Astrocyte of the spinal cord (primary cell): ENCODE data around the gene PDXDC1.
"Not testable (repeated sequence)": the region's sequence is repeated elsewhere in the genome, so short reads cannot be mapped to it uniquely, and the experiment has no call there.

Source experiments
- DNase-seq: peaks from one replicate; pipeline ENCODE4 v3.0.0; 2011; ENCODE audit warnings: low read depth, low spot score
- H3K4me3 ChIP-seq: 2 replicates; pipeline ENCODE4 v1.5.1; 2011; ENCODE audit warnings: low read depth, mild to moderate bottlenecking, low read length, moderate library complexity
- in situ Hi-C: cut with HindIII; loops from 2 replicates; pipeline ENCODE4 v1.10.0; 2017; ENCODE audit warnings: low sequenced_read_pairs
- TF ChIP-seq, protein P1 (sequence below): IDR thresholded peaks from 2 replicates; pipeline ENCODE4 v1.5.1; 2012; ENCODE audit warnings: low read depth, mild to moderate bottlenecking, low read length, inconsistent platforms

The PDXDC1 gene

DNA sequence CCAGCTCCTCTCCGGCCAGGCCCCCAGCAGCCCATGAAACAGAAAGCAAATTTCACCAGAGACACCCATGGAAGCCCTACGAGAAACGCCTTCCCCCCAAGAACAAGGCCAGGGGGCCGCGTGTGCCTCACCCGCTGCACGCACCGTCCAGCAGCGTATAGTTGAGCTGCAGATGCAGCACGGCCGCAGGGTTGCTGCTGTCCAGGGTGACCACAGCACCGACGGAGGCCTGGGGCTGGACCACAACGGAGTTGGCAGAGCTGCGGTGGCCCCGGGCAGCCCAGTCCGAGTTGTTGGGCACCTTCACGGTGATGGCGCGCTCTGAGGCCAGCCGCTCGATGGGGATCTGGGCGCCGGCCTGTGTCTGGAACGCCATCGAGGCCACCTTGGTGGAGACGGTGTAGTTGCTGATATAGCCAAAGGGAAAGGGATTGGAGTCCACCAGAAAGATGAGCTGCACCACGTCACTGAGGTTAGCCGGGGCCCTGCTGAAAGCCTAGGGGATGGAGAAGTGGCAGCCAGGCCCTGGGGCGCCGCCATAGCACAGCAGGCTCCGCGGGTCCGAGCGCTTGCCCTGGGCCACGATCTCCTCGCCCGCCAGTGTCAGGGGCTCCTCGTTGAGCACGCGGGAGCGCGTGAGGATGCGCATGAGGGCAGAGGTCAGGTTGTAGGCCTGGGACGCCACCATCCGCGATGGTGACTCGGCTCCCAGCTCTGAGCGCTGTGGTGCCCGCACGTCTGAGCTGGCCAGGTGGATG is 156.3 kb downstream of the PDXDC1 start:
- in situ Hi-C loops, DNase-seq, H3K4me3 ChIP-seq: not testable (repeated sequence)

DNA sequence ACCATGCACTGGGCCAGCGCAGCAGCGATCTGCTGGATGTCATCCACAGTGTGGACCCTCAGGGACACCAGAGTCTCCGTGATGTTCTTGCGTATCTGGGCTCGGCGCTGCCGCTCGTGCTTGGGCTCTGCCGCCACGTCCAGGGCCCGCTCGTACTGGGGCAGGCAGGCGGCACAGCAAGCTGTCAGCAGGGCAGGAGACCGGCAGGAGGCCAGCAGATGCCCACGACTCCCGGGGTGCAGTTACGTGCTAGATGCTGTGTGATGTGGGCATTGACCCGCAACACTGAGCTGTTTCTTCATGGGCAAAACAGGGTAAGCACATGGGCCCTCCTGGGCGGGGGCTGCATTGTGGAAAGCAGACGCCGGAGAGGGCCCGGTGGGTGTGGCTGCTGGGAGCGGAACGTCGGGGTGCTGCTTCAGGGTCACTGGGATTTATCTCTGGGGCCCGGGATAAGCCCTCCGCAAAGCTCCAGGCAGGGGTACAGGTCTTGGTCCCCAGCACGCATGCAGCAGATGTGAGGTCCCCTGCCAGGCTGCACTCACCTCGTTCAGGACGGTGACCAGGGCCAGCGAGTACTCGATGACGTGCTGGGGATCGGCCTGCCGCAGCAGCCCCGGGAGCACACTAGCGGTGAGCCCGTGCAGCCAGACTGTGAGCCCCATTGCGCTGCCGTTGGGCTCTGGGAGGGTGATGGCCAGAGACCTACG is 158.0 kb downstream of the PDXDC1 start:
- DNase-seq, in situ Hi-C loops, H3K4me3 ChIP-seq: not testable (repeated sequence)

DNA sequence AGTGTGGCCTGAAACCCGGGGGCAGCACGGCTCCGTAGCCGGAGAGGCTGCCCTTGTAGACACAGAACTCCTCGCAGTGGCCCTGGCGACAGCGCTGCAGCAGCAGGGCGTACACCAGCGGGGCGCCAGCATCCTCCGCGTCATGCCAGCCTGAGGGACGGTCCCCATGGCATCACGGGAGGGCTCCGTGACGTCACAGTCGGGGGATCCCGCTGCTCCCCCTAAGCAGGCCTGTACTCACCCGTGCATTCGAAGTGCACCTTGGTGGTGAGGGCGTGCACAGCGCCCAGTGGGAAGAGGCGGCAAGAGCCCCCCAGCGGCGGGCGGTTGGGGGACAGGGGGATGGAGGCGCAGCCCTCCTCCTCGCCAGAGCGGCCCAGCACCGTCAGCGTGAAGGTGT is 158.7 kb downstream of the PDXDC1 start:
- in situ Hi-C loops, DNase-seq, H3K4me3 ChIP-seq: not testable (repeated sequence)

DNA sequence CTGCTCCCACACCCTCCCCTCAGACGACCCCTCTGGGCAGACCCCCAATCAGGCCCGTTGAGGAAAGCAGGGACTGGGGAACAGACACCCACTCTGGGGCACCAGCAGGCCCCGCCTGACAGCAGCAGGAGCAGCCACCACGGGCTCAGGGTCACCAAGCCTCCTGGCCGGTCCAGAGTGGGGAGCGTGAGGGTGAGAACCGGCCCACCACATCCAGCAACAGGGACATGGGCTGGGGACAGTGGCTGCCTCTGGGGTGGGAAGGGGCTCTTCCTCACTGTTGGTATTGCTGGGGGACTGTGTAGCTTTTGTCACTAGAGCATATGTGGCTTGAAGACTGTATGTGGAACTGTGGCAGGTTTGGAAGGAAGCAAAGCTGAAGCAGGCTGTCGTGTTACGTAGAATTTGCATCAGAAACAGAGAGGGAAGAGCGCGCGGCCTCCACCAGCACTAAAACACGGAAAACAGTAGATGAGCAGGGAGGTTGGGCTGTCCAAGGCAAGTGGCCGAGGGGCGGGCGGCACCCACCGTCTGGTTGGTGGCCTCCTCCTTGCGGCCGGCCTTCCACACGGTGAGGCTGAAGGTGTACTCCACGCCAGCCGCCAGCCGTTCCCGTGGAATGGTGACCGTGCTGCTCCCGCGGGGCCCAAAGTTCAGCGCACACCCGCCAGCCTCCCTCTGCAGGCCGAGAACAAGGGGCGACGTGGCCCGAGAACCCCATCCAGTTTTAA is 160.1 kb downstream of the PDXDC1 start:
- in situ Hi-C loops, H3K4me3 ChIP-seq, DNase-seq: not testable (repeated sequence)

DNA sequence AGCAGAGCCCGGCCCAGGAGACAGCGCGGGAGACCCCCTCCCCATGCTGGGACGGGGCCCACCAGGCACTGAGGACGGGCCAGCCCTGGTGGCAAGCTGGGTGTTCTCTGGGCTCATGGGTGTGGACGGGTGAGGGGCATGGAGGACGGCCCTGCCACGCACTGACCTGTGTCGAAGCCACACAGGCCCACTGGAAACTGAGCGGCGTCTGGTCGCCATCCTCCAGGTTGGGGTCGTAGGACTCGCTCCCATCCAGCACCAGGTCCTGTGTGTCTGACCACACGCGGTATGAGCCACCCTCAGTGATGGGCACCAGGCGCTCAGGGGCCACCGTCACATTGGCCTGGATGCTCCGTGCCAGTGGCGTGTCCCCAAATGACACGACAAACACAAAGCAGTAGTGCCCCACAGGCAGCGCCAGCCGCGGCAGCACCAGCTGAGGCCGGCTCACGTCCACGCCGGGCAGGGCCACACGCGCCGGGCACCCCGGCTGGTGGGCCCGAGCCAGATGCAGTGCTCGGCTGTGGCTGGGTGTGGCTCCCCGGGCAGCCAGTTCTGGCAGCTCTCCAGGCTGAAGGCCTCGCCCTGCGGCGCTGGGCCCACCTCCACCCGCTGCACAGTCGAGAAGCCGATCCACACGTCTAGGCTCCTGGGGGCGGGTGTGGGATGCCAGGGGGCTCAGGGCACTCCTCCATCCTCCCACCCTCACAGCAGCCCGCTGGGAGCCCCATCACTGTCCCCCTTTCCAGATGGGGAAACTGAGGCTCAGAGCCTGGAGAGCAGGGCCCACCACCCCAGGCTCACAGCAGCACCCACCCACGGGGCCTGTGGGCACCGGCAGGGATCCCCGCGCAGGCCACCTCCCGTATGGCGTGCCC is 160.9 kb downstream of the PDXDC1 start:
- in situ Hi-C loops, DNase-seq, H3K4me3 ChIP-seq: not testable (repeated sequence)

DNA sequence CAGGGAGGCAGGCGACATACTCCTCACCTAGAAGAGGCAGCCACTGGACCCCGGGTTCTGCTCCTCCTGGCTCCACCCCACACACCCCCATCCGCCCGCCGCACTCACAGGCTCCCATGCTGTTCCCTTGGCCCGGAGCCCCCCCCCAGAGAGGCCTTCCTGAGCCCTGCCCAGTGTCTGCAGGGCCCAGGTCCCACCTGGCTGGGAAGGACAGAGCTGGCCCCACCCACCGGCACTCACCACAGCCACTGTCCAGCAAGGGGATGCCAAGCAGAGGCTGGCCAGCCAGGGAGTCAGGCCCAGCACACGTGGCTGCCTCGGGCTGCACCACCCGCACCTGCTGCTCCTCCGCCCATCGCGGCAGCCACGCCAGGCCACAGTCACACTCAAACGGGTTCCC is 162.7 kb downstream of the PDXDC1 start:
- in situ Hi-C loops, H3K4me3 ChIP-seq, DNase-seq: not testable (repeated sequence)

DNA sequence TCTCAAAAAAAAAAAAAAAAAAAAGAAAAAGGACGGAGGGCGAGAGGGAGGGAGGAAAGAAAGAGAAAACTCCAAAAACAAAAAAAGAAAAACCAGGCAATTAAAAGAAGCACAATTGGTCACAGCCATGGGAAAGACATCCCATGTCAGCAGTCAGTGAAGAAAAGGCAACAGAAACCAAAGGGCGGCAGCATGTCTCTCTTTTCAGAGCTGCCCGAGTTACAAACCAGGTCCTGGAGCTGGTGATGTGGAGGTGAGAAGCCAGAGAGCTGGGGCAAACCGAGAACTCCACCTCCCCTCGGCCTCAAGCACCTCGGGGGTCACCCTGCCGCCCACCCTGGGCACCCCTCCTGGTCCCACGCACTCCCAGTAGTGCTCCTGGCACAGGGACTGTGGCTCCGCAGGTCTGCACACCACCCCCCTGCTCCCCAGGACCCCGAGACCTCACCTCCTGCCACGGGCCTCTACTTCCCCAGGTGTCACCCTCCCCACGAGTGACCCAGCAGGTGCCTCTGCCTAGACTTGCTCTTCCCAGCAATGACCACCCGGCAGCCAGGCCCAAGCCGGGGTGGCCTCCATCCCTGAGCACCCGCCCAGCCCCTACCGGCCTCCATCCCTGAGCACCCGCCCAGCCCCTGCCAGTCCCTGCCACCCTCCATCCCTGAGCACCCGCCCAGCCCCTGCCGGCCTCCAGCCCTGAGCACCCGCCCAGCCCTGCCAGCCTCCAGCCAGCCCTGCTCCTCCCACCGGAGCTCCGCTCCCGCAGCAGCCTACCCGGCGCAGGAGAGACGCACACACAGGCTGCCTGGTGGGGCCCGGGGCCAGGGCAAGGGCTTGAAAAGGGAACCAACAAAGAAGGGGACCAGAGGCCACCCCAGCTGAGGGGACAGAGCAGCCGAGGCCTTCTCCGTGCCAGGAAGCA is 165.9 kb downstream of the PDXDC1 start:
- H3K4me3 ChIP-seq, DNase-seq, in situ Hi-C loops: not testable (repeated sequence)

DNA sequence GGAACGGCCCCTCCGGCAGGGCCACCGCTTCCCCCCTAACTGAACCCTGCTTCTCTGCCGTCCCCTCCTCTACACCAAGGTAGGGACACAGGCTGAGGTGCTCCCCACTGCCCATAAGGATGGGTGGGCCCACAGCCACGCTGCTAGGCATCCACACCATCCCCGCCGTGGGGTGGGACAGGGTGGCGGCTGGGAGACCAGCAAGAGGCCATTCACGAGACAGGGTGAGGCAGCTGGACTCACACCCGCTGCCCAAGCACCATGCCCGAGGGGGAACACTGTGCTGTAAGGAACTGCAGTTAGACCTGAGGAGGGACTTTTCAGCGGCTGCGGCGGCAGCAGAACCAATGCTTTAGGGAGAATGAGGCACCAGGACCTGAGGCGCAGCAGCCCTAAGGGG is 166.8 kb downstream of the PDXDC1 start:
- TF ChIP-seq, protein P1, sequence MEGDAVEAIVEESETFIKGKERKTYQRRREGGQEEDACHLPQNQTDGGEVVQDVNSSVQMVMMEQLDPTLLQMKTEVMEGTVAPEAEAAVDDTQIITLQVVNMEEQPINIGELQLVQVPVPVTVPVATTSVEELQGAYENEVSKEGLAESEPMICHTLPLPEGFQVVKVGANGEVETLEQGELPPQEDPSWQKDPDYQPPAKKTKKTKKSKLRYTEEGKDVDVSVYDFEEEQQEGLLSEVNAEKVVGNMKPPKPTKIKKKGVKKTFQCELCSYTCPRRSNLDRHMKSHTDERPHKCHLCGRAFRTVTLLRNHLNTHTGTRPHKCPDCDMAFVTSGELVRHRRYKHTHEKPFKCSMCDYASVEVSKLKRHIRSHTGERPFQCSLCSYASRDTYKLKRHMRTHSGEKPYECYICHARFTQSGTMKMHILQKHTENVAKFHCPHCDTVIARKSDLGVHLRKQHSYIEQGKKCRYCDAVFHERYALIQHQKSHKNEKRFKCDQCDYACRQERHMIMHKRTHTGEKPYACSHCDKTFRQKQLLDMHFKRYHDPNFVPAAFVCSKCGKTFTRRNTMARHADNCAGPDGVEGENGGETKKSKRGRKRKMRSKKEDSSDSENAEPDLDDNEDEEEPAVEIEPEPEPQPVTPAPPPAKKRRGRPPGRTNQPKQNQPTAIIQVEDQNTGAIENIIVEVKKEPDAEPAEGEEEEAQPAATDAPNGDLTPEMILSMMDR = no peak
- no peak overlapping the region for H3K4me3 ChIP-seq
- no peak for DNase-seq
- in situ Hi-C loops = no loop called here

DNA sequence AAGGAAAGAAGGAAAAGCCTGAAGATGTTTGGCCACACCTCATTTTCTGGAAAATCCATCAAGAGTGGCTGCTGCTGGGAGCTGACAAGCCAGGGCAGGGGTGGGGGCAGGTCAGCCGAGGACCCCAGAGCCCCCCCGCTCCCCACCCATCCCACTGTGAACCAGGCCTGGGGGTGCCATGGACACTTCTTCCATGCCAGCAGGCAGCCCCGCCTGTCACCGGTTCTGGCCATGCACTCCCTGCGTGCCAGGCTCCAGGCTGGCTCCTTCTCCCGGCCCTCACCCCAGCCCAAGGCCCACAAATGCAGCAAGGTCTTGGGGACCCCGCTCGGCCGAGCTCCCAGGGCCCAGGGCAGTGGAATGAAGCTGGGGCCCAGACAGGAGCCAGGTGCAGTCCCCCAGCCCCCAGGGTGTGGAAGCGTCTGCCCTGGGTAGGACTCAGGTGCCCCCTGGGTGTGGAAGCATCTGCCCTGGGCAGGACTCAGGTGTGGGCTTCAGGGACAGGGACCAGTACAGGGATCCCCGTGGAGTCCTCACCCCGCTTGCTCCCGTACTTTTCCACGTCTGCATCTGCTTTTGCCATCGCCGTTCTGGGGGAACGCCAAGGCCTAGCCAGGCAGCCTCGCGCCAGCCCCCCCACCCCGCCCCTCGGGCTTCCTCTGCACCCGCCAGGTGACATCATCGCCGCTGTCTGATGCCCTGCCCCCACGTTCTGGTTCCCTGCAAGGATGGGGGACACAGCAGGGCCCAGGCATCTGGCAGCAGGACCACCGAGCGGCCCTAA is 167.5 kb downstream of the PDXDC1 start:
- H3K4me3 ChIP-seq, DNase-seq, in situ Hi-C loops: not testable (repeated sequence)

DNA sequence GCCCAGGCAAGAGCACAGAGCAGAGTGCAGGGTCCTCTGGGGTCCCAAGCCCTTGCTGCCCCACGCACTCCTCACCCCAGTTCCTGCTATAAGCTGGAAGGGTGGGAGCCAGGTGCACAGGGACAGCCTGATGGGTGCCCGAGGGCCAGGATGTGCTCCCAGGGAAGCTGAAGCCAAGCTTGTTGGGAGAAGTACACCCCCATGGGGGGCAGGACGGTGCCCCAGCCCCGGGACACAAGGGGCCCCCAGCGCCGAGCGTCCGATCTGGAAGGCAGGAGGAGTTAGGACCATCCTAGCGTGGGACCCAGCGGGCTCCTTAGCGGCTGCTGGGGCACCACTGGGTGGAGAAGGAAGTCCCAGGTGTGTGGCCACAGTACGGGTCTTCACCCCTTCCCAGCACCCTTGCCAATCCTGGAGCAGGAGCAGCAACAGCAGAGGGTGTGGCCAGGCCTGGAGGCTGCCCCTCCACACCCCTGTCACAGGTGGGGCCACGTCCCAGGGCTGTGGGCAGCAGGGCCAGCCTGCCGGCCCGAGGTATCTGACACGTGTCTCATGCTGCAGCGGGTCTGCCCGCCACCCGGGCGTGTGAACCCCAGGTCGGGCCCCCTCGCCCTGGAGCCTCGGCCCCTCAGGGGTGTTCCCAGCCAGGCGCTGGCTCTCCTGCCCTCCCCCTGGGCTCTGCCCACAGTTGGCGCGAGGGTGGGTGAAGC is 168.2 kb downstream of the PDXDC1 start:
- H3K4me3 ChIP-seq, in situ Hi-C loops, DNase-seq: not testable (repeated sequence)

DNA sequence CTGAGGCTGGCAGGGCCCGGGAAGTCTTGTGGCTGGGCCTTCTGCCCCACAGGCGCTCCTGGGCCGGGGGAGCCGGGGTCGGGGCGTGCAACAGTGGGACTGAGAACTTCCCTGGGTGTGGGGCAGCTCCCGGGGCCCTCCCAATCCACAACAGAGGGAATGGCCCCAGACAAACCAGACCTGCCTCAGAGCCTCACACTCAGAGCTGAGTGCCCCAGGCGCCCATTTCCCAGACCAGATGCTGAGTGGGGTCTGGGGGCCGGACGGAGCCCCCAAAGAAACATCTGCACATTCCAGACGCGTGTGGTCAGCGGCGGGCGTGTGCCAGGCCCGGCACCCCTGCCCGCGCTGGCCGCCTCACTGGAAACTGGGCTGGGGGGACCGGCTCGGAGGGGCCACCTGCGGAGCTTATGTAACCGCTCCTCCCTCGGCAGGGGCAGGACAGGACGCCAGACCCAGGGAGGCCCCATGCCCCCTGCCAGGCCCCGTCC is 168.8 kb downstream of the PDXDC1 start:
- H3K4me3 ChIP-seq, in situ Hi-C loops: not testable (repeated sequence)
- peak; percentile 3 for DNase-seq

DNA sequence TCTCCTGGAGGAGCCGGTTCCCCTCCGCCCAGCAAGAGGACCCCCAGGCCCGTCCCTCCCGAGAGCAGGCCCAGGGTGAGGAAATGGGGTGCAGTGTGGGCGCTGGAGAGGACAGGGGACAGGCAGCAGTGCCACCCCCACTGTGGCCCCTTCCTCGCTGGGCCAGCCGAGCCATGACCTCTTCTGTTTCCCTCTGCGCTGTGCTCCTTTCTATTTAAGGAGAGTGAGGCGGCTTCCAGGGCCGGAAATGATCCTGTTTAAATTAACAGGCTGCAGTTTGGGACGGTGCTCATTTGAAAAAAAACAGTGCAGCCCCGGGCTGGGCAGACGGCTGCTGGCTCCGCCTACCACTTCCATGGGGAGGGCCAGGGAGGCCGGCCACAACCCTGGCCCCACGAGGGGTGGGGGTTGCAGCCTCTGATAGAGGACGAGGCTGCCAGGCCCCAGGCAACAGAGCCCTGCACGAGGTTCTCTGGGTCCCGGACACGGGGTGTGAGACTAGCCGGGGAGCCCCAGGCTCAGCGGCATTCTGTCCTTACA is 169.3 kb downstream of the PDXDC1 start:
- DNase-seq = peak; percentile 53
- H3K4me3 ChIP-seq, in situ Hi-C loops: not testable (repeated sequence)

DNA sequence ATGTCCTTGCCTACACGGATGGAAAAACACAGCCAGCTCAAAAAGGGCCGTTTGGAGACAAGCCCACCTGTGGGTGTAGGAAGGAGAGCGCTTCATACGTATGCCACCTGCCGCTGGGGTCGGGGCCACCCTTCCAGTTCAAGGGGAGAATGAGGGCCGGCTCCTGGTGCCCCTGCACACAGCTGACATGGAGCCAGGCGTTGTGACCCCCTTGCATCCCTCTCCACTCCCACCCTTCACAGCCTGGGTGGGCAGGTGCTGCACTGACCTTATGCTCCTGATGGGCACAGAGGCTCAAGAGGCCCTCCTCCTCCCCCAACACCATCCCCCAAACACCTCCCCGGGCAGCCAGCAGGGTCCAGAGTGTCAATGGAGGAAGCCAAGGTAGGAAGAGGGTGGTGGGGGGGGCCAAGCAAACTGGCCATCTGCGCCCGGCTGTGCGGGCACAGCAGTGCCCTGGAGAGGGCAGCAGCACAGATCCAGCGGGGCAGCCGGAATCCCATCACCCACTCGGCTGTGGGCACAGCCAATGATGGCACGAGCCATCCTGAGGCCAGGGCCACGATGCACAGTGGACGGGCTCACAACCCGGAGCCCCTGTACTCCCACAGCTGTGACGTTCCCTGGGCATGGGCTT is 170.1 kb downstream of the PDXDC1 start:
- DNase-seq, H3K4me3 ChIP-seq, in situ Hi-C loops: not testable (repeated sequence)
